Adrenal gland (tissue), 5 donors: ENCODE data around the gene PIKFYVE.

Experiments used
- CTCF ChIP-seq, 6 experiments: fragments of 450-650 bp in 4 of 6; fragments of 200-600 bp in 2 of 6; sonication (generic) in 1 of 6; IDR thresholded peaks; 1 replicate in 5 of 6; 2 replicates in 1 of 6; pipeline versions ENCODE4 v1.5.1 to v1.8.0; 2016 to 2021; ENCODE audit warnings: antibody characterized with exemption in 6 of 6, mild to moderate bottlenecking in 2 of 6, moderate library complexity in 1 of 6
- POLR2A ChIP-seq, 2 donors: fragments of 450-650 bp; IDR thresholded peaks; one replicate each; pipeline ENCODE4 v1.6.1; 2017; ENCODE audit warnings: antibody characterized with exemption in 2 of 2, mild to moderate bottlenecking in 2 of 2, moderate library complexity in 1 of 2
- donor health status: DM: no; HTN: no; CAD: no.

GRCh38 chr2:208369091-208369490 lies 103.0 kb downstream of the PIKFYVE start:
- TF ChIP-seq CTCF (IDR thresholded peaks at IDR 0.05) (no peak), POLR2A (IDR thresholded peaks at IDR 0.05) (no peak)
